Measurements from ENCODE around the gene SSH2.

DNA sequence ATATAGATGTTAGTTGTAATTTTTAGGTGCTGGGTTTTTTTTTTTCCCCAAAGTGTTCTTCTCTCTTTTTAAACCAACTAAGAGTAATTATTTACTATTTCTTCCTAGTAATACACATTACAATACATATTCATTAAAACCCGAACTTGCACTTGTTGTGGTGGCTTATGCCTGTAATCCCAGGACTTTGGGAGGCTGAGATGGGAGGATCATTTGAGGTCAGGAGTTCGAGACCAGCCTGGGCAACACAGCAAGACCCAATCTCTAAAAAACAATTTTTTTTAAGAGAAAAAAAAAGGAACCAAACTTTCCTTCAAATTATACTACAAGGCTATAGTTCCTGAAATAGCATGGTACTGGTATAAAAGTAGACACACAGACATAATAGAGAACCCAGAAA, 15.3 kb upstream of the SSH2 start:
- TF ChIP-seq SMC3 (conservative IDR thresholded peaks at IDR 0.05; ENCODE audit: poor library complexity) = no peak
- TF ChIP-seq RAD21 (conservative IDR thresholded peaks at IDR 0.05) = no peak
- no peak for TF ChIP-seq EP300 (conservative IDR thresholded peaks at IDR 0.05; ENCODE audit: poor library complexity, severe bottlenecking)
- TF ChIP-seq TAF1 (IDR thresholded peaks at IDR 0.05; ENCODE audit: low read depth) = no peak

All from neural cell (in vitro differentiated cells).